ENCODE results near the gene JPH2. TPM values are rescaled to one million over a fixed set of nuclear protein-coding genes. Genes with fewer than 3 reads are reported as not detected.

The JPH2 gene
- total RNA-seq, 1 donor from 2014 or later = 0.12 TPM

- peaks cover 10% of the 10 kb centered on the region for H3K4me1 Mint-ChIP-seq (ENCODE audit: low read depth)
- H3K27me3 Mint-ChIP-seq = no peaks in the 10 kb centered on the region
- no peak for TF ChIP-seq CTCF (IDR thresholded peaks at IDR 0.05; ENCODE audit: unreplicated experiment)
- DNase-seq (ENCODE audit: low spot score, unreplicated experiment) = no peak
- H3K36me3 Mint-ChIP-seq (ENCODE audit: insufficient read depth) = peaks cover 30% of the 10 kb centered on the region
- H3K27ac Mint-ChIP-seq = no peak overlapping the region
- H3K4me3 Mint-ChIP-seq (ENCODE audit: low read depth) = no peak overlapping the region
- H3K9me3 Mint-ChIP-seq (ENCODE audit: low read depth) = no peaks in the 10 kb centered on the region
Observed at GRCh38 chr20:44200371-44200770, 13.4 kb upstream of the JPH2 start.

GRCh38 chr20:44199877-44200276, 12.9 kb upstream of the JPH2 start:
- H3K4me1 Mint-ChIP-seq (ENCODE audit: low read depth) = peaks cover 7% of the 10 kb centered on the region
- H3K4me3 Mint-ChIP-seq (ENCODE audit: low read depth) = no peak overlapping the region
- H3K27me3 Mint-ChIP-seq = no peaks in the 10 kb centered on the region
- H3K36me3 Mint-ChIP-seq (ENCODE audit: insufficient read depth) = peaks cover 28% of the 10 kb centered on the region
- DNase-seq (ENCODE audit: low spot score, unreplicated experiment) = no peak
- H3K27ac Mint-ChIP-seq = no peak overlapping the region
- no peaks in the 10 kb centered on the region for H3K9me3 Mint-ChIP-seq (ENCODE audit: low read depth)
- no peak for TF ChIP-seq CTCF (IDR thresholded peaks at IDR 0.05; ENCODE audit: unreplicated experiment)

GRCh38 chr20:44198872-44199271, 11.9 kb upstream of the JPH2 start:
- no peaks in the 10 kb centered on the region for H3K27me3 Mint-ChIP-seq
- no peak for DNase-seq (ENCODE audit: low spot score, unreplicated experiment)

GRCh38 chr20:44196271-44196670, 9.3 kb upstream of the JPH2 start:
- Mint-ChIP-seq H3K9me3 (ENCODE audit: low read depth) (no peaks in the 10 kb centered on the region), H3K4me3 (ENCODE audit: low read depth) (no peak overlapping the region), H3K27ac (no peak overlapping the region), H3K27me3 (peaks cover 4% of the 10 kb centered on the region), H3K4me1 (ENCODE audit: low read depth) (peaks cover 2% of the 10 kb centered on the region), H3K36me3 (ENCODE audit: insufficient read depth) (peaks cover 22% of the 10 kb centered on the region)
- no peak for DNase-seq (ENCODE audit: low spot score, unreplicated experiment)
- no peak for TF ChIP-seq CTCF (IDR thresholded peaks at IDR 0.05; ENCODE audit: unreplicated experiment)

More at GRCh38 chr20:44198872-44199271, 11.9 kb upstream of the JPH2 start:
- H3K4me1 Mint-ChIP-seq (ENCODE audit: low read depth) = peaks cover 2% of the 10 kb centered on the region
- TF ChIP-seq CTCF (IDR thresholded peaks at IDR 0.05; ENCODE audit: unreplicated experiment) = no peak
- peaks cover 27% of the 10 kb centered on the region for H3K36me3 Mint-ChIP-seq (ENCODE audit: insufficient read depth)
- H3K9me3 Mint-ChIP-seq (ENCODE audit: low read depth) = no peaks in the 10 kb centered on the region
- no peak overlapping the region for H3K4me3 Mint-ChIP-seq (ENCODE audit: low read depth)
- no peak overlapping the region for H3K27ac Mint-ChIP-seq

GRCh38 chr20:44195605-44196004, 8.6 kb upstream of the JPH2 start:
- TF ChIP-seq CTCF (IDR thresholded peaks at IDR 0.05; ENCODE audit: unreplicated experiment) = no peak
- H3K27me3 Mint-ChIP-seq = peaks cover 4% of the 10 kb centered on the region
- no peak for DNase-seq (ENCODE audit: low spot score, unreplicated experiment)
- H3K4me3 Mint-ChIP-seq (ENCODE audit: low read depth) = no peak overlapping the region
- H3K9me3 Mint-ChIP-seq (ENCODE audit: low read depth) = no peaks in the 10 kb centered on the region
- H3K4me1 Mint-ChIP-seq (ENCODE audit: low read depth) = peaks cover 2% of the 10 kb centered on the region
- H3K27ac Mint-ChIP-seq = no peak overlapping the region
- peaks cover 21% of the 10 kb centered on the region for H3K36me3 Mint-ChIP-seq (ENCODE audit: insufficient read depth)

Measured in progenitor cell of endocrine pancreas (in vitro differentiated cells).